ENCODE results near the gene CAPN10. TPM values are rescaled to one million over a fixed set of nuclear protein-coding genes. Genes with fewer than 3 reads are reported as not detected.
"Not testable (repeated sequence)": the region's sequence is repeated elsewhere in the genome, so short reads cannot be mapped to it uniquely, and the experiment has no call there.

CAPN10 gene
- total RNA-seq, 1 experiment from 2014 or later = 23.8 TPM

GRCh38 chr2:240602266-240603050 lies 15.9 kb downstream of the CAPN10 start:
- no peak for DNase-seq (ENCODE audit: low read depth)

GRCh38 chr2:240603081-240603835 lies 16.7 kb downstream of the CAPN10 start:
- DNase-seq (ENCODE audit: low read depth) = no peak

GRCh38 chr2:240603846-240604245 lies 17.3 kb downstream of the CAPN10 start:
- DNase-seq (ENCODE audit: low read depth) = no peak

DNA sequence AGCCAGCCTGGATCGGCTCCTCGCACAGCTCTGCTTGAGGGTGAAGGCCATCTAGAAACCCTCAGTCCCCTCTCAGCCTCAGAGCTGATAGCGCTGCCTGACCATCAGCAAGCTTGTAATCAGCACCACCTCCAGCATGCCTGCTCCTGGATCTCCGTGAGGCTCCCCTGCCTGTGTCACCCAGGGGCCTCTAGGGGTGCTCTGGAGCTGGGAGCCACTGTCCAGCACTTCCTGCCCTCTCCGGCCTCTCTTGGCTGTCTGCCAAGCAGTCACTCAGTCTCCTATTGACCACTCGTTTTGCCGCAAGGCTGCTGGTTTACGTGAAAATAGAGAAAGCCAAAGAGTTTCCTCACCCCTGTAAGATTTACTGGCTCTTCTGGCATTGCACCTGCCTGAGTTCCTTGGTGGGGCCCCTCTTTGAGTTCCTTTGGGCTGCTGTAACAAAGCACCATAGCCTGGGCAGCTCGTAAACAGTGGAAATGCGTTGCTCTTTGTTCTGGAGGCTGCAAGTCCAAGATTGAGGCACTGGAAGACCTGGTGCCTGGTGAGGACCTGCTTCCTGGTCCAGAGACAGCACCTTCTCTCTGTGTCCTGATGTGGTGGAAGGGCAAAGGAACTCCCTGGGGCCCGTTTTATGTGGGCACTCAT lies 17.9 kb downstream of the CAPN10 start:
- DNase-seq (ENCODE audit: low read depth) = no peak

GRCh38 chr2:240604939-240605716 lies 18.6 kb downstream of the CAPN10 start:
- DNase-seq (ENCODE audit: low read depth) = no peak

- DNase-seq (ENCODE audit: low read depth) = no peak
Measured at GRCh38 chr2:240605867-240606743, 19.6 kb downstream of the CAPN10 start.

DNA sequence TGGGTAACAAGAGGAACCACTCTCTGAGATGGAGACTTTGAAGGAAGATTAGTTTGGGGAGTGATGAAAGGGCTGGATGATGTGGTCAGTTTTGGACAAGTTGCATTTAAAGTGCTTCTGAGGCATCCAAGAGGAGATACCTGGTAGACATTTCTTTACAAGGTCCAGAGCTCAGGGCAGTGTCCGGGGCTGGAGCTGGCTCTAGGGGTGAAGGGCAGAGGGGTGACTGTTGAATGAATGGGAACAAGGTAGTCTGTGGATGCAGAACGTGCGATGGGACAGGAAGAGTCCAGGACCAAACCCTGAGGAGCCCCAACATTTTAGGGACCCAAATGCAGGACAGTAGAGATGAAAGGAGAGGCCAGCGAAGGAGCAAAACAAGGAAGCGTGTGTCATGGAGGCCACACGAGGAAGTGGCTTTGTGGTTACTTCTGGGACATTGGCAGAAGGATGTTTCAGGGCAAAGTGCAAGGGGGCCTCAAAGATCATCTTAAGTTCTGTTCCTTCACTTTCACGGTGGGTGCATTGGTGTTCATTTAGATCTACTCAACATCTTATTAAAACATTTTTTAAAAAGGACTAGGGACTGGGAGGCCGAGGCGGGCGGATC lies 25.2 kb downstream of the CAPN10 start:
- DNase-seq (ENCODE audit: low read depth) = no peak

DNA sequence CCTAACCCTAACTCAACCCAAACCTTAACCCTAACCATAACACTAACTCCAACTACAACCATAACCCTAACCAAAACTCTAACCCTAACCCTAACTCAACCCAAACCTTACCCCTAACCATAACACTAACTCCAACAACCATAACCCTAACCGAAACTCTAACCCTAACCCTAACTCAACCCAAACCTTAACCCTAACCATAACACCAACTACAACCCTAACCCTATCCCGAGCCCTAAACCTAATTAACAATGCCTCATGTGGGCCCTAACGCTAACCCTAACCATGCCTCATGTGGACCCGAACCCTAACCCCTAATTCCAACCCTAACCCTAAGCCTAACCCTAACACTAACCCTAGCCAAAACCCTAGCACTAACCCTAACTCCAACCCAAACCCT lies 27.2 kb downstream of the CAPN10 start:
- DNase-seq (ENCODE audit: low read depth) = no peak

DNA sequence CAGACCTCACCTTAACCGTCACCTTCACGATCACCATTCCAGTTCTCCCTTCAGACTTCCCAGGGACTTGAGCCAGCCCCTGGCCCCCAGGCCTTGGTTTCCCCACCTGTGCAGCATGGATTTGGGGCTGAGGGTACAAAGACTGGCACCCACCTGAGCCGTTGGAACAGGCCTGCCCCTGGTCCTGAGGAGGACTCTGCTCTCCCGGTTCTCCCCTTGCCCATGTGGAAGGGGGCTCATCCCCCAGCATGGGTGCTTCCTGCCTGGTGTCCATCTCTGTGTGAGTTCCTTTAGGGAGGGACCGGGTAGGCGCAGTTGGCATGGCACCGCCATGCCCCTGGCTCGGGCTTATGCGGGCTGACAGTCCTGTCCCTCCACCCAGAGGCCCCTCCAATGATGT lies 27.9 kb downstream of the CAPN10 start:
- DNase-seq (ENCODE audit: low read depth) = no peak

DNA sequence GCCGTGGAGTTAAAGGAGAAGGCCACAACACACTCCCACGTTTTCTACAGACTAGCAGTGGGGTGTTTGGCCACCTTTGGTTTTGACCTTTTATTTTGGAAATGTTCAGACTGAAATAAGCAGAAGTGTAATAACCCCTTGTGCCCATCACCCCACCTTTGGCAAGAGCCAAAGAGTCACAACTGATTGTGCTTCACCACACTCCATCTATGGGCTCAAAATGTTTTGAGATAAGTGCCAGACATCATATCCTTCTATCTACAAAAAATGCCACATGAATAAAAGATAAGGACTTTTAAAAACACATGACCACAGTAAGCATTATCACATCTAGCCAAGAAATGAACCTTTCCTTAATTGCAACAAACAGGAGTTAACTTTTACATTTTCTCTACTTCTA lies 28.9 kb downstream of the CAPN10 start:
- DNase-seq (ENCODE audit: low read depth) = no peak

GRCh38 chr2:240615820-240616547 lies 29.4 kb downstream of the CAPN10 start:
- no peak for DNase-seq (ENCODE audit: low read depth)

- not testable (repeated sequence) for DNase-seq (ENCODE audit: low read depth)
Measured at GRCh38 chr2:240616860-240617666, 30.5 kb downstream of the CAPN10 start.

DNA sequence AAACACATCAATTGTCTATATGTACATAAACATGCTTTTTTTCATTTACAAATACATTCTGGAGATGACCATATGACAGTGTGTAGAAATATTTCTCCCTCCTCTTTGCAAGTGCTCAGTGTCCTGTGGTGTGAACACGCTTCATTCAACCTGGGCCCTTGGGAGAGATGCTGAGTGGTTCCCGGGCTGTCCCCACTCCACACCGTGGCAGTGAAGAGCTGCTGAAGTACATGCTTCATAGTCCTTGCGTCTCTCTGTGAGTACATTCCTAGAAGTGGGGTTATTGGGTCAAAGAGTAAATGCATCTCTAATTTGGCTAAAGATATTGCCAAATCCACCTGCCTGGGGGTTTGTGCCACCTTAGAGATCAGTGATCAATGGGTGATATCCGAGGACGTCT lies 32.2 kb downstream of the CAPN10 start:
- DNase-seq (ENCODE audit: low read depth) = no peak

DNA sequence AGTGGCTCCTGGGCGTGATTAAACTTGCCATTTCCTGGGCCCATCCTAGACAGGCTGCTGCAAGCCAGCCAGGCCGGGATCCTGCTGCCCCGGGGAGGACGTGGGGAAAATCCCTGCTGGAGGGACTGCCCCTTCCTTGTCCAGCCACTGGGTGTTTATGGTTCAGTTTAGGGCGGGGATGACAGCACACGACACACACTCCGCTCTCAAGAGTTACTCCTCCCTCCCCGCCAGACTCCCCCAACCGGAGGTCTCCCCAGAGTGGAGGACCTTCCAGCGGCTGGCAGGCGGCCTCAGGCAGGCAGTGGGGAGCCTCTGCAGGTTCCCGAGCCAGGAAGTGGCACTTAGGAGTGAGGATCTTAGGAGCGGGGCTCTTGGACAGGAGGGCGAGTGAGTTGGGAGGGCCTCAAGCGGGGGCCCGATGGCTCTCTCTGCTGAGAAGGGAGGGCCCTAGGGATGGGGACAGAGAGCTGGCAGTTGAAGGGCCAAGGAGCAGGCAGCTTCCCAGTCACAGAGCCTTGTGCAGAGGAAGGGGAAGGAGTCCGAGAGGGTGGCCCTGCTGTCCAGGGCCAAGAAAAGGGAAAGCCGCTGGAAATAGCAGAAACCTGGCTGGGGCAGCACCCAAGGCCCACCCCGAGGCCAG lies 33.1 kb downstream of the CAPN10 start:
- peak; percentile 54 for DNase-seq (ENCODE audit: low read depth)

DNA sequence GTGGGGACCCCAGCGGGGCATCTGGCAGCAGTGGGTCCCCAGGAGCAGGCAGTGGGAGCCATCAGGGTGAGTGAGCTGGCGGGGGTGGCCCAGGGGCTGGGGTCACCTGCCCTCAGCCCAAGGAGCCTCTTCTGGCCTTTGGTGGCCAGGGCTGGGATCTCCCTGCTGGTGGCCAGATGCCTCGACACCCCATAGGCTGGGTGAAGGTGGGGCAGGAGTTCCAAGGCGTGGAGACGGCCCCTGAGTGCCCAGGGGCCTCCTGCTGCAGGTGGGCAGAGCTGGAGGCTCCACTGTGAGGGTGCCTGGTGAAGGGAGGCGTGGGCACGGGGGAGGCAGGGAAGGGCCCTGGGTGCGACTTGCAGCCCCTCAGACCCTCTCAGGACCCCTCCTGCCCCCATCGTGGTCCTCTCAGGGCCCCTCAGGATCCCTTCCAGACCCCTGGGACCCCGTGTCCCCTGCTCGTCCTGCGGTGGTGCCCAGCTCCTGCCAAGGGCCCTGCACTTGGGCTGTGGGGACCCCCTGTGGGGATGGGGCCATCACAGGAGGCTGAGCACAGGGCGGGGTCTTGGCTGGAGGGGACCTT lies 33.7 kb downstream of the CAPN10 start:
- DNase-seq (ENCODE audit: low read depth) = no peak

- DNase-seq (ENCODE audit: low read depth) = no peak
Measured at GRCh38 chr2:240620859-240621258, 34.3 kb downstream of the CAPN10 start.

DNA sequence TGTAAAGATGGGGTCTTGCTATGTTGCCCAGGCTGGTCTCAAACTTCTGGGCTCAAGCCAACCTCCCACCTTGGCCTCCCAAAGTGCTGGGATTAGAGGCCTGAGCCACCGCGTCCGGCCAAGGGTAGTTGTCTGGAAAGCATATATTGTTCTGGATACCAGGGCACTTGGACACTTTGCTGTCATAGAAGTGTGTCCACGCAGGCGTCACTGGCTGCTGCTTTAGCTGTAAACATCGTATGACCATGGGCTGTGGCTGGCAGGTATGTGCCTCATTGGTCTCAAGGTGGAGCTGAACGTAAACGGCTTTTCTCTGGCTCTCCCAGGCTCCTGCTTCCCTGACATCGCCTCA lies 35.5 kb downstream of the CAPN10 start:
- no peak for DNase-seq (ENCODE audit: low read depth)

Data from Daoy (cell line).